HG02973 (cell line): ENCODE data around the gene SLC38A10.
"Not testable (repeated sequence)": the region's sequence is repeated elsewhere in the genome, so short reads cannot be mapped to it uniquely, and the experiment has no call there.

Experiments used
- ATAC-seq: cut with Tn5 transposase; IDR thresholded peaks from one replicate; pipeline ENCODE4 v1.9.1; 2021; ENCODE audit warnings: moderate library complexity; ENCODE audit not compliant: unreplicated experiment

SLC38A10 gene

DNA sequence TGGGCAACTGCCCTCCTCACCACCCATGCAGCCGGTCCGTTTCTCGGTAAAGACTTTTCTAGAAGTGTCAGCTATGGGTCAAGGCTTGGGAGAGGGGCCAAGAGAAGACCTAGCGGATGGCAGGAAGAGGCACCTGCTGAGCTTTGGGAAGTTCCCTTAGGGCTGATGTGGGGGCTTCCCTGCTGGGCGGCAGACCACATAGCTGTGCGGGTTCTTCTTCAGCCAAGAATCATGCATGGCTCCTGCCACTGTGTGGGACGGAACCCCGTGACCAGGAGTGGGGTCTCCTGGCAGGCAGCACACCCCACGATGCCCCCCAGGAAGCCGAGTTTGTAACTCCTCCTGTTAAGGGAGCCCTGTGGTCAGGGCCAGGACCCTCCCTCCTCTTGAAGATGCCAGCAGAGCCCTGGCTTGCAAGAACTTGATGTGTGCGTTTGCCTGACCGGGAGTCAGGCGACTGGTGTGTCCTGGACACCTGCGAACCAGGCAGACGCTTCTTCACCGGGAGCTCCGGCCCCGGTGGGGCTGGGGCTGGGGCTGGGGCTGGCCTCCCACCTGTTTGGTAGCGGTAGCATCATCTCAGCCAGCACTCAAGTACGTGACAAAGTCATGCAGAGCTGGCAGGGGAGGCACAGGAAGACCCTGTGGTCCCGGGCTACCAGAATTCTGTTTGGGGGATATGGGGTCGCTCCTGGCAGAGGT, 17.7 kb upstream of the SLC38A10 start:
- no peak for ATAC-seq

DNA sequence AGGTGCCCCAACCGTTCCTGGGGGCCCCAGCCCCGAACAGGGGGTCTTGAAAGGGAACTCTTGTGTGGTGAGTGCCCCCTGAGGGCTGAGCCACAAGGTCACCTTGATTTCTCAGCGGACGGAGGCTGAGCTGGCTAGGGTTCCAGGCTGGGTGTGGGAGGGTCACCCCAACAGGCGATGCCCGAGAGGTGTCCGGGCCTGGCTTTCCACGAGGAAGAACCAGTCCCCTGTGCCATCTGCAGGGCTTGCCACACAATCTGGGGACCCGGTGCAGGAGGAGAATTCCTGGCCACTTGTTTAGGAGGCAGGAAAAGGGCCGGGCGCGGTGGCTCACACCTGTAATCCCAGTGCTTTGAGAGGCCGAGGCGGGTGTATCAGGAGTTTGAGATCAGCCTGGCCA, 16.8 kb upstream of the SLC38A10 start:
- no peak for ATAC-seq

GRCh38 chr17:81310949-81311550, 15.9 kb upstream of the SLC38A10 start:
- no peak for ATAC-seq

DNA sequence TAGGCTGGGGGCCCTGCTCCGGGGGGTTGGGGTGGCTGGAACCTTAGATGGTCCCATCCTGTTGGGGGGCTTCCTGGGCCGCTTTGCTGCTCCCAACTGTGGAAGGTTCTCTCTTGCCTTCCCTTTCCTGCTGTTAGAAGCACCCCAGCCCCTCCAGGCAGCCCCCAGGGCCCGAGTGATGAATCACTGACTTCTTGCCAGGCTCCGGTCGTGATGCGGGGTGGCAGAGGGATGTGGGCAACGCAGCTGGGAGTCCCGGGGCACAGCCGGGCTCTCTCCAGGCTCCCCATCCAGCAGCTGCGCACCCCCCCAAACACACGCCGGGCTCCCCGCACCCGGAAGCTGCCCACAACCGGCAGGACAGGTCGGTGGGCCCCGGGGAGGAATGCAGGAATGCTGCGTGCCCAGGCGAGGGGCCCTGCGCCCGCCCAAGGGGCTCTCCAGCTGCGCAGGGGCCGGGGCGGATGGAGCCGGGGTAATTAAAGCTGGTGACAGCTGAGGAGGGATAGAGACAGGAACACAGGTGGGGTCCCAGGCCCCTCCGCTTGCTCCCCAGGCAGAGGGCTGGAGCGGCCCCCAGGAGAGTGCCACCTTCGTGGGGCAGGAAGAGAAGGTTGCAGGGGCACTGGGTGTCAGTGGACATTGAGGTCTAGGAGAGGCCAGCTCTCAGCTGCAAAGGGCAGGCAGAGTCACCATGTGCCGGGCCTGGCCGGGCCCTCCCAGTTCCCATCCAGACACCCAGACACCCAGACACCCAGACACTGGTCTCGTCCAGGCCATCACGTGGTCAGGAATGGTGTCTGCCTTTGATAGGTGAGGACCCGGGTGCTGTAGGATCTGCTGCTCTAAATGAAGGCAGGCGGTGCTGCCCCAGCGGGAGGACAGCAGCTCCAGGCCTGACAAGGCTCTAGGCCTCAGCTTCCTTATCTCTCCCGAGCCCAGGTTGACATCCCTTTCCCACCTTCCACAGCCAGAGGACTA, 15.0 kb upstream of the SLC38A10 start:
- no peak for ATAC-seq

DNA sequence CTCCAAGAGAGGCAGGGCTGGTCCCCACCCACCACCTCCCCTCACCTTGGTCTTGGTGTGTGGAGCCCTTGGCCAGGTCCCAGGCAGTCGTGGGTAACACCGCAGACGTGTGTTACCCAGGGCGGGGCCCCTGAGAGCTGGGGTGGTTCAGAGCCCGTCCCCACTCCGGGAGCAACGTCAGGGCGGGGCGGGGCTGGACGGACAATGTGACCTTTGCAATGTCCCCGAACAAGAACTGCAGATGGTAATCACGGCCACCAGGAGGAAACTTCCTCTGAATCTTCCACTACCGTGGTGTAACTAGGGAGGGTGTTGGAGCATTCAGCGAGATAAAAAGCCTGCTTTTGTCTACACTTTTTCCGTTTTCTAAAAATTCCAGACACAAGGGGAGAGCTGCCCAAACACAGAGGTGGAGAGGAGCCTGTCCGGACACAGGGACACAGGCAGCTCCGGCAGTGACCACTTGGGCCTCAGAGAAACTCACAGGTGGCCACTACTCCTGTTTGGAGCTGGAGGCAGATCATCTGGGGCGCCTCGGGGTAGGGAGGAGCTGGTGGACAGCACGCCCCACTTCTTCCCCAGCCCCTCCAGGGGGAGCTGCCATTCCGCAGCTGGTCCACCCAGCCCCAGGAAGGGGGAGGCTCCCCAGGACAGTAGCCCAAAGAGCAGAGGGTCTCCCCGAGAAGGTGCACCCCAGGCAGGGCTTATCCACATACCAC, 14.2 kb upstream of the SLC38A10 start:
- ATAC-seq, result no peak

GRCh38 chr17:81308784-81309139, 13.7 kb upstream of the SLC38A10 start:
- ATAC-seq, result not testable (repeated sequence)

DNA sequence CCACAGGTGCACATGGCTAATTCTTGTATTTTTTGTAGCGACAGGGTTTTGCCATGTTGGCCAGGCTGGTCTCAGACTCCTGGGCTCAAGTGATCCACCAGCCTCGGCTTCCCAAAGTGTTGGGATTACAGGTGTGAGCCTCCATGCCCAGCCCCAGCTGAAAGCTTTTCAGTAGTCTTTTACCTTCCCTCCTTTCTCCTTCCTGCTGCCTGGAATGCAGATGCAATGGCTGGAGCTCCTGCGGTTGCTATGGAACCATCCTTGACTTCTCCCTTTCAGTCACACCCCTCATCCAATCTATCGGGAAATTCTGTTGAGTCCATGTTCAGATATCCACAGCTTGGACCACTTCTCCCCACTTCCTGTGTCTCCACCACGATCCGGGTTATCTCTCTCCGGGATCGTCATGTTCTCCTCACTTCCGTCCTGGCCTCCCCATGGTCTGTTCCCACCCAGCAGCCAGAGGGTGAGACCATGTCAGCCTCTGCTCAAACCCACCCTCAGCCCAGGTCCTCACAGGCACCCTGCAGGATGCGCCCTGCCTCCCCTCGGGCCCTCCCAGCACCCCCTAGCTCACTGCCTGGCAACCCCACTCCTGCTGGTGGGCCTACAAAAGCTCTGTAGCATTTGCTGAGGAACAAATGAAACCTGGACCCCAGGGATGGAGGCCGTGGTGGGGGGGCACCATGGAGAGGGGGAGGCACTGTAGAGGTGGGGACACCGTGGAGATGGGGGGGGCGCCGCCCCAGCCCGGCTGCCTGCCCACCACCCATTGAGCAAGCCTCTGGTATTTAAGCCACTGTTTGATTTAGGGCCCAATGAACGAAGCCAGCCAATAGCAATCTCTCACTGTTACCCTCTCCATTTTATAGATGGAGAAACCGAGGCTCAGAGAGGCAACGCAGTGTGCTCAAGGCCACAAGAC, 12.8 kb upstream of the SLC38A10 start:
- no peak for ATAC-seq

DNA sequence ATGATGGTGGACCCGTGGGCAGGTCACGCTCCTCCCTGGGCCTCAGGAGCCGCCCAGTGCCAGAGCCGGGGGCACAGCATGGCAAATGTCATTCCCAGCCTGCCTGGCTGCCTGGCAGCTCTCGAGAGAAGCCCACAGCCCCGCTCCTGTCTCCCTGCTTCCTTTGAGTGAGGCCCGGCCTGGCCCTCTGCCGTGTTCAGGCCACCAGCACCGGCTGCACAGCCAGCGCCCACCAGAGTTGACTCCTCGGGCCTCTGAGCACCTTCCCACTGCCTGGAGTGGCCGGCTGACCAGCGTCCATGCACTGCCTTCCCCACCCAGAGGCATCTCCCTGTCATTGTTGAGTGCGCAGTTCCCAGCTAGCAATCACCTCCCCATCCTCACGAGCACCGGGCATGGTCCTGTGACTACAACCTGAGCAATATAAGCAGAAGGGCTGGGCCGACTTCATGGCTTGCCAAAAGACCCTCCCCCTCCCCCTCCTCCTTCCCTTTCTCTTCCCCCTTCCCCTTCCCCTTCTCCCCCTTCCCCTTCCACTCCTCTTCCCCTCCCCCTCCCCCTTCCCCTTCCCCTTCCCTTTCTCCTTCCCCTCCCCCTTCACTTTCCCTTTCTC, 11.9 kb upstream of the SLC38A10 start:
- no peak for ATAC-seq

DNA sequence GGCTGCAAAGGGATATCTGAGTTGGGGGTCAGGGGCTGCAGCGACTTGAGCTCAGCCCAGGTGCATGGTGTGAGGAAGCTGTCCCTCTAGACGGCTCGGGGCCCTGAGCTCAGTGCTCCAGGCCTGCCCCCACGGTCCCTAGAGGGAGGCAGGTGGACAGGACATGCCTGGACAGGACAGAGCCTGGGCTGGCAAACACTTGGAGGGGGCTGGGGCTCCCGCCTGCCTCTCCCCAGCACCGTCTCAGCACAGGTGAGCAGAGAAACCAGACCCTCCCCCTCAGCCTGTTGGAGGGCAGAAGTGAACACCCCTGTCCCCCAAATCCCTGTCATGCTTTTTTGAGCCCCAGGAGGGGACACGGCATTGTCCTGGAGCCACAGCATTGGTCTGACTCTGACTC, 11.4 kb upstream of the SLC38A10 start:
- no peak for ATAC-seq

GRCh38 chr17:81305051-81305630, 10.0 kb upstream of the SLC38A10 start:
- no peak for ATAC-seq

DNA sequence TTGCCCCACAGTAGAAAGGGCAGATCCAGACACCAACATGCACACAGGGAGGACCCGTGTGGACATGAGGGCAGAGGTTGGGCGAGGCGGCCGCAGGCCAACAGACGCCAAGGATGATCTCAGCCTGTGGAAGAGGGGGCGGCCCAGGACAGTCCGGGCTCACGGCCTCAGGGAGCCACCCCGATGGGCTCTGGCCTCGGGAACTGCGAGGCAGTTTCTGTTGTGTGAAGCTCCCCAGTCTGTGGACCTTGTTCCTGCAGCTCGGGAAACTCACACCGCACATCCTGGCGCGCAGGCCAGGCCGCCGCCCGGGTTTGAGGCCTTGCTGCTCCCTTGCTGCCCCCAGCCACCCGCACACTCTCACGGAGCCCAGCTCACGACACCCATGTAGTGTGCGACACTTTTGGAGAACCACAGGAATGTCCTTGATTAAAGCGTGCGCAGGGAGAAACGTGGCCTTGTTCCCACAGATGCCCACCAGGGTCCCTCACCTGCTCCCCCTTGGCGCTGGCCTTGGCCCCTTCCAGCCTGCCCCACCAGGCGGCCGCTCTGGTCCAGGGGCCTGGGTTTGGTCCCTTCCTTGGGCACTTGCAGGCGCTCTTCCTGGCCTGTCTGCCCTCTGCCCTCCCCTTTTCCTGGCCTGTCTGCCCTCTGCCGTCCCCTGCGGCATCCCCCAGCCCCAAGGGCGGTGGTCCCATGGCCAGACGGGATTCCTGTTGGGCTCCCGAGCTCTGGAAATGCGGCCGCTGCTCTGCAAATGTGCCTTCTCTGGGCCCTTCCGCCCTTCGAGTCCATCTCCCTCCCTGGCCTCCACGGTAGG, 9.3 kb upstream of the SLC38A10 start:
- ATAC-seq, result no peak

- ATAC-seq, result no peak
These were observed 8.3 kb upstream of the SLC38A10 start for GRCh38 chr17:81303385-81303784.

DNA sequence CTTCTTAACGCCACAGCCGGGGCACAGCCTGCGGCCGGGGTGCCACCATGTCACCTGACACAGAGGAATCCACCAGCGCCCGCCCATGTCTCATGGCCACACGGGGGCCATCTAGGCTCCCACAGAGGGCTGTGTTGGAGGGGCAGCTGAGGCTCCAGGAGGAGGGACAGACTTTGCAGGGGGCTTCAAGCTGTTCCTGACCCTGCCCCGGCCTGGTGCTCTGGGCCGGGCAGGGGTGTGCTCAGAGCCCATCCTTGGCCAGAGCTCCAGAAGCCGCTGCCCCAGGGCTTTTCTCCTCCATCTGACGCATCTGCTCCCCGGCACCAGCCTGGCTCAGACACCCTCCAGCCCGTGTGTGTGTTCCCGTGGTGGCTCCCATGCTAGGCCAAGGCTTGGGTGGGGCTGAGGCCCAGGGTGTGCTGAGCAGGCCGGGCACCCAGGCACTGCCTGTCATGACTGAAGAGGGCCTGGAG, 7.8 kb upstream of the SLC38A10 start:
- ATAC-seq, result no peak

GRCh38 chr17:81302324-81302723, 7.2 kb upstream of the SLC38A10 start:
- no peak for ATAC-seq

GRCh38 chr17:81301195-81302144, 6.4 kb upstream of the SLC38A10 start:
- no peak for ATAC-seq

DNA sequence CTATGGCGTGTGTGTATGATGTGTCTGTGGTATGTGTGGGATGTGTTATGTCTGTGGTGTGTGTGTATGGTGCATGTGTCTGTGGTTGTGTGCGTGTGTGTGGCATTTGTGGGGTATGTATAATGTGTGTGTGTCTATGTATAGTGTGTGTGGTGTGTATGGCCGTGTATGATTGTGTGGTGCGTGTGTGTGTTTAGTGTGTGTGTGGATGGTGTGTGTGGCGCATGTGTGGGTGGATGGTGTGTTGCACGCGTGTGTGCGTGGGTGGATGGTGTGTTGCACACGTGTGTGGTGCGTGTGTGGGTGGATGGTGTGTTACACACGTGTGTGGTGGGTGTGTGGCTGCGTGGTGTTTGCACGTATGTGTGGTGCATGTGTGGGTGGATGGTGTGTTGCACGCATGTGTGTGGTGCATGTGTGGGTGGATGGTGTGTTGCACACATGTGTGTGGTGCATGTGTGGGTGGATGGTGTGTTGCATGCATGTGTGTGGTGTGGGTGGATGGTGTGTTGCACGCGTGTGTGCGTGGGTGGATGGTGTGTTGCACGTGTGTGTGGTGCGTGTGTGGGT, 5.6 kb upstream of the SLC38A10 start:
- ATAC-seq, result no peak
